GM21526 (cell line): ENCODE data around the gene CD3D.
A peak's percentile ranks its signal among the peaks of the same experiment; 100 is the strongest.

Experiments used
- ATAC-seq: cut with Tn5 transposase; IDR thresholded peaks from one replicate; pipeline ENCODE4 v1.9.1; 2021; ENCODE audit warnings: moderate library complexity; ENCODE audit not compliant: unreplicated experiment, low FRiP score

The CD3D gene

DNA sequence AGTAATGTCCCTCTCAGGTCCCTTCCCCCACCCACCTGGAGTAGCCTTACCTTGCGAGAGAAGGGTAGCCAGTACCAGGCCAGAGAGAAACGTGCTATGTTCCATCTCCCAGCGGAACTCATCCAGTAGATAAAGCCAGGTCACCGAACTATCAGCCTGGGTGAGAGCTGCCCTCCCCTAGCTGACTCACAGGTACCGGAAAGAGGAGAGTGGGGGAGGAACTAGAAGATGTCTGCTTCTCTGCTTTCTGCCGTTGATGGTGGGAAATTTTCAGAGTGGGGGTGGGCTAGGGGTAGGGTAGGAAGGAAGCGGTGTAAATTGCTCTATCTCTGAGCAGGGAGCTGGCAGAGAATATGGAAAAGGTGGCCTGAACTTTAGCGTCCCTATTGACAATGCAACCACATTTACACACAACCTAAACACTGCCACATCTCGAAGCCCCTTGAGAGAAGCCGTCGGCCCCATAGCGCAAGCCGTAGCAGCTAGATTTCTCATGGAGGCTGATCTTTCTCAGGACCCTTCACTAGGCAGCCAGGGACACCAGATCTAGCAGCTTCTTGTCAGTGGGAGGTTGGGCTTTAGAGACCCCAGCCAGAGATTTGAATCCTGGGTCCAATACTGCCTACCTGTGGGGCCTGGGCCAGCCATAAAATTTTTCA is at the start of gene CD3D:
Gene CD3D, minus strand, starts transcription at position 203 of the 659 bp plus-strand sequence. Its CDS starts 98 bp downstream, at position 105.
- no peak for ATAC-seq

DNA sequence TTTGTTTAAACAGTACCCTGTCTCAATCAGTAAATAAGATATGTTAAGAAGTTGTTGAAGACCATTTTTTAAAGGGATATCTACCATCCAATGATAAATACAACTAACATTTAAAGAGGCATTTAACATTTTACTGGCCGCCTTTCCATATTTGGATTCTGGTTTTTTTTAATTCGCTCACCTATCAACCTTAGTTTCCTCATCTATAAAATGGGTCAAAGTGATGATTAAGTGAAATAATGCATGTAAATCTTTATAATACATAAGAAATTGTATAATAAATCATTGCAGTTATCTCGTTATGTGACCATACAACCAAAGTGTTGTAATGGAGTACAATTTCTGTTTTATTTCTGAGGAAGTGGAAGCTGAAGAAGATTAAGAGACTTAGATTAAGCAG is 41.2 kb upstream of the CD3D start:
- no peak for ATAC-seq

DNA sequence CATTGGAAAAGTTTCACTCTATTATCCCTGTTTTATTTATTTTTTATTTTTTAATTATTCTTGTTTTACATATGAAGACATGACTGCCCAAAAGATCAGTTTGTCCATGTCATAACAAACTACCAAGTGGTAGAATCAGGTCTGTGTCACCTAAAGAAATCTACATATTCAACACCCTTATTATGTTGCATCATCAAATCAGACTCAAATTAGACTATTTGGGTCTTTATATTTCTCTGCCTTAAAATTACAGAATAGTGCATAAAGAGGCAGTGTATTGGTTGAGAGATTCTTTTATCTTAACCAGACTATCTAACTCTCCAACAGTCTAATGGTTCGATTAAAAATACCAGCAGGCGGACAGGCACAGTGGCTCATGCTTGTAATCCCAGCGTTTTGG is 40.4 kb upstream of the CD3D start:
- ATAC-seq: no peak

DNA sequence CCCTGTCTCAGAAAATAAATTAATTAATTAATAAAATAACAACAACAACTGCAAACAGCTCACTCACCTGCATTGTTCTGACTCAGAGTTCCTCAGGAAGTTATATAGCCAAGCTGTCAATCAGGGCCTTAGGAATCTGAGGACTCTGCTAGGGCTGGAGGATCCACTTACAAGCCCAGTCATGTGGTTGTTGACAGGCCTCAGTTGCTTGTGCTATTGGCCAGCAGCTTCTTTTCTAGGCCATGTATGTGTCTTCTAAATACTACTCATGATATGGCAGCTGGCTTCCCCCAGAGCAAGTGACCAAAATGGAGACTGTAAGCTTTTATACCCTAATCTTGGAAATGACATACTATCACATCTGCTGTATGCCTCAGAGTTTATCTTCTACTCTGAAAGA is 38.1 kb upstream of the CD3D start:
- no peak for ATAC-seq

DNA sequence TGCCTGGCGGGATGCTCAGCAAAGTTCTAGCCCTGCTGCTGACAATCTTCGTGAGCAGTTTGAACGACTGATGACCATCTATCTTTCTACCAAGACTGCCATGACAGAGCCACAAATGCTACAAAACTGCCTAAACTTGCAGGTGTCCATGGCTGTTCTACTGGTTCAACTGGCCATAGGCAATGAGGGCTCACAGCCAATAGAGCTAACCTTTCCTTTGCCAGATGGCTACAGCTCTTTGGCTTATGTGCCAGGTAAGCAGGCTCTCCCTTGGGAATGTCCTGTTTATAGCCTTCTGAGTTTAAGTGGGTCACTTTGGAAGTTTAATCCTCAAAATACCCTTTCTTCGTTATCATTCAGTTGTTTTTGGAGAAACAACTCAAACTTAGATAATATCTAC is 37.0 kb upstream of the CD3D start:
- ATAC-seq: no peak

DNA sequence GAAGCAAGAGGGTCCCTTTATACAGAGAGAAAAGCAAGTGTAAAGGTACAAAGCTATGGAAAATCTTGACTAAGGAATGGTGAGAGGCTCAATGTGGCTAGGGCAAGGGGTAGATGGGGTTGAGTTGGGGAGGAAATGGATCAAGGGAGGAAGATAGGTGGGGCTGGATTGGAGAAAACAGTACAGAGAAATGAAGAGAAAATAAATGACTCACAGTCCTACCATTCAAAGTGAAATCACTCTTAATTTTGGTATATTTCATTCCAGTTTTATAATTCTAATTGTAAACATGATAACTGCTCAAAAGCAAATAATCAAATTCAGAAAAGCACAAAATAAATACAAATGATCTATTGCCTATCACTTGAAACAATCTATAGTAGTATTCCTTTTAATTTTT is 33.5 kb upstream of the CD3D start:
- no peak for ATAC-seq

DNA sequence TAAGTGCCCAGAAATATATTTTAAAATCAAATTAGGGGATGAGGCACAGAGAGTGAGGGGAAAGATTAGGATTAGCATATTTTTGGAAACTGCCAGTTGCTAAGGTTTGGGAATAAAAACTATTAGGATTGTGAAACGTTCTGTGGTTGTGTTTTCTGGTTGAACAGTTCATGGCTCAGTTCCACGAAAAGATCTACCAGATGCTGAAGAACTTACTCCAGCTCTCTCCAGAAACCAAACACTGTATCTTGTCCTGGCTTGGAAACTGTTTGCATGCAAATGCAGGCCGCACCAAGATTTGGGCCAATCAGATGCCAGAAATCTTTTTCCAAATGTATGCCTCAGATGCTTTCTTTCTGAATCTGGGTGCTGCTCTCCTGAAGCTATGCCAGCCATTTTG is 32.2 kb upstream of the CD3D start:
- no peak for ATAC-seq

DNA sequence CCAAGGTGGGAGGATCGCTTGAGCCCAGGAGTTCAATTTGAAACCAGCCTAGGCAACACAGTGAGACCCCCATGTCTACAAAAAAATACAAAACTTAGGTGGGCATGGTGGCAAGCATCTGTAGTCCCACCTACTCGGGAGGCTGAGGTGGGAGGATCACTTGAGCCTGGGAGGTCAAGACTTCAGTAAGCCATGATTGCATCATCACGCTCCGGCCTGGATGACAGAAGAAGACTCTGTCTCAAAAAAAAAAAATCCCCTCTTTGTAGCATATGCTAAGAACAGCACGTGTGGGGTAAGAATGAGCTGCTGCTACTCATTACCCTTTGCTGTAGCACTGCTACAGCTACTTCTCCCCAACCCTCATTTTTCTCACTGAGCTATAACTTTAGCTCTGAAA is 31.4 kb upstream of the CD3D start:
- ATAC-seq: no peak

DNA sequence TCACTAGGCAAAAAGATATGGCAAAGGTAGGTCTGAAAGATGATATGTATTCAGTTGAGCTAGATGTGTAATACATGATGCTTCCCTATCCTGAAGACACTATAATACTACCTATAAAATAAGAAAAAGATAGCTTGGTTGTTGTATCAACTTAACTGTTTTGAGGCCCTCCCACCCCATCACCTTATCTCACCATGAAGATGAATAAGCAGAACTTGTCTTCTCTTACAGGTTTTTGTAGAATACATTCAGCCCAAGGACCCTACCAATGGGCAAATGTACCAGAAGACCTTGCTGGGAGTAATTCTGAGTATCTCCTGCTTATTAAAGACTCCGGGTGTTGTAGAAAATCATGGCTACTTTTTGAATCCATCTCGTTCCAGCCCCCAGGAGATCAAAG is 30.8 kb upstream of the CD3D start:
- no peak for ATAC-seq

DNA sequence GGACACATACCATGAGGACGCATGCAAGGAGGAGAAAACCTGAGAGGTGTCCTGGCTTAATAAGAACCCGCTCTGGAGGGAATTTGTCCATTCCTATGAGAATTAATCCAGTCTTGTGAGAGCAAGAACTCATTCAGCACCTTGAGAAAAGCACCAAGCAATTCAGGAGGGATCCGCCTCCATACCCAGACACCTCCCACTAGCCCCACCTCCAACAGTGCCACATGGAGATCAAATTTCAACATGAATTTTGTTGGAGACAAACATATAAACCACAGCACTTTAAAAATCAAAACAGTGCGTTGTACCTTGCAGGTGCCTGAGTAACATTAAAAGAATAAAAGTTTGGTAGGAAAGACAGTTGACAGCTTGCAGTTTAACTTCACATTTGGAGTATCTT is 28.3 kb upstream of the CD3D start:
- ATAC-seq: no peak

DNA sequence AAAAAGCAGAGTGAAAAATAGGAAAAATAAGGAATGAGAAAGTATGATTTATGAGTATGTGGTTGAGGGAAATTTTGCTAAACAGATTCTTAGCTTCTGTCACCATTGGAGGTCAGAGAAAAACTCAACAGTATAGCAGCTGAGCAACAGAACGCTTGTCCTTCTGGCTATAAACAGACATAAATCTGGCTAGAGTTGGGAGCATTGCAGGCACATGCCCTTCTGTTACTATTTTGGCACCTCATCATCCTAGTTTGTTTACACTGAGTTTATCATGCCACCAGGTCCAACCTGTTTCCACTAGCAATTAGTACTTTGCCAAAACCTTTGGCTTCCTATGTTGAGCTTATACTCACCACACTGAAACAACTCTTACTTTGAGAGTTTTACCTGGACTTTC is 23.8 kb upstream of the CD3D start:
- no peak for ATAC-seq

DNA sequence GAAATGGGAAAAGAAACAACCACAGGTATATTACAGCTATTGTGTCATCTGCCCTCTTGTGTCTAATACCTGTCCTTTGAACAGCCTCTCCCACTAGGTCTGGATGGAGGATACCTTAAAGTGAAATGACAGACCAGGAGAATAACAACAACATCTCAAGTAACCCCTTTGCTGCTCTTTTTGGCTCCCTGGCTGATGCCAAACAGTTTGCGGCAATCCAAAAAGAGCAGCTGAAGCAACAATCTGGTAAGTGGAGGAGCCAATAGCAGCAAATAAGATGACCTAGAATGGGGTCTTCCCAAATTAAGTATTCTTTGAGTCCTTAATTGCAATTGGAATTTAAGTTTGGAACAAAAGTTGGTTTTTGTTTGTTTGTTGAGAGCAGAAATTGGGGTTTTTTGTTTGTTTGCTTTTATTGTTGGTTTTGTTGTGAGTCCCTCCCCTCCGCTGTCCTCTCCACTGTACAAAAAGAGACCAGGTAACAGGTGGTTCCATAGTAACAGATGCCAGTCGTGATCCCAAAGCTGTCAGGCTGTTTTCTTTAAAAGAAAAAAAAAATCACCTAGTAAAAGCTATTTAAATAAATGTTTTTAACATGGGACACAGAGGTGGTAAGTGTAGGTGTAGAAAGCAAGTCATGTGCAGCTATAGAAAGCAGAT is 22.6 kb upstream of the CD3D start:
- no peak for ATAC-seq

DNA sequence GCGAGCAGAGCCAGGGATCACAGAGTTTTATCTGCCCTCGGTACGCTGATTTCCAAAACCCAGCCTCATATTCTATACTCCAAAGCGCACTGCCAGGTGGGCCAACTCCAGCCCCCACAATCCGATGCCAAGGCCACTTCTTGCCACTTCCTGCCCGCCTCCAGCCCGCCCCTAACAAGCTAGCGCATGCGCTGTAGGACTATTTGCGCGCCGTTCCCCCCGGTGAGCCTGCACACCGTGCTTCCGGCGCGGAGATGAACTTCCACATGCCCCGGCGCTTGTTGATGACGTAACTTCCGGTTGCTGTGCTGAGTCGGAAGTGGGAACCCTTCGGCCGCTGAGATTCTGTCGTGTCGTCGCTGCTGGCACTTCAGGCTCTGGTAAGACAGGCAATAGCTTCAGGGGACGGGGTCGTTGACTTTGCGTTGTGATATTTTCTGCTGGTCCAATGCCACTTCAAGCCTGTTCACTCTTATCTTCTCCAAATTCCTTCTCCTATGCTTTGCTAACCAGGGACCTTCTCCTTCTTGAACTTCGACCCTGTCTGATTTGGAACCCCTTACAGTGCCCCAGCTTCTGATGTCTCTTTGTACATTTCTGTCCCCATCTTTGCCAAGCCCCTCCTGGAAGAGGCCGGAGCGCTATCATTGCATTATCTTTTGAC is 16.9 kb upstream of the CD3D start, which contains the start of gene UBE4A:
Gene UBE4A, plus strand, starts transcription at position 306 of the 664 bp plus-strand sequence. CDS start 5,481 bp downstream, outside the sequence.
- ATAC-seq: peak; percentile 80

DNA sequence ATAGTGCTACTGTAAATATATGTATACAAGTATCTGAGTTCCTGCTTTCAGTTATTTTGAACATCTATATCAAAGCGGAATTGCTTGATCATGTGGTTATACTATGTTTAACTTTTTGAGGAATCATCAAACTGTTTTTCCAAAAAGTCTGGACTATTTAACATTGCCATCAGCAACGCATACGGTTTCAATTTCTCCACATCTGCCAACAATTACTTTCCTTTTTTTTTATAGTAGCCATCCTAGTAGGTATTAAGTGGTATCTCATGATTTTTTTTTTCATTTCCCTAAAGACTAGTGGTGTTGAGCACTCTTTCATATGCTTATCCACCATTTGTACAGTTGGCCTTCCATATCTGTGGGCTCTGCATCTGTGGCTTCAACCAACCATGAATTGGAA is 15.6 kb upstream of the CD3D start:
- ATAC-seq: no peak

DNA sequence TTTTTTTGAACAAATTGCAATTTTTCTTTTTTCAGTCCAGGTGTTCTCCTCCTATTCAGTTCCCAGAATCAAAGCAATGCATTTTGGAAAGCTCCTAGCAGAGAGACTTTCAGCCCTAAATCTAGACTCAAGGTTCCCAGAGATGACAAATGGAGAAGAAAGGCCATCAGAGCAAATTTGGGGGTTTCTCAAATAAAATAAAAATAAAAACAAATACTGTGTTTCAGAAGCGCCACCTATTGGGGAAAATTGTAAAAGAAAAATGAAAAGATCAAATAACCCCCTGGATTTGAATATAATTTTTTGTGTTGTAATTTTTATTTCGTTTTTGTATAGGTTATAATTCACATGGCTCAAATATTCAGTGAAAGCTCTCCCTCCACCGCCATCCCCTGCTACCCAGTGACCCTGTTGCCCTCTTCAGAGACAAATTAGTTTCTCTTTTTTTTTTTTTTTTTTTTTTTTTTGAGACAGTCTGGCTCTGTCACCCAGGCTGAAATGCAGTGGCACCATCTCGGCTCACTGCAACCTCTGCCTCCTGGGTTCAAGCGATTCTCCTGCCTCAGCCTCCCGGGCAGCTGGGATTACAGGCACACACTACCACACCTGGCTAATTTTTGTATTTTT is 10.7 kb upstream of the CD3D start:
- no peak for ATAC-seq

DNA sequence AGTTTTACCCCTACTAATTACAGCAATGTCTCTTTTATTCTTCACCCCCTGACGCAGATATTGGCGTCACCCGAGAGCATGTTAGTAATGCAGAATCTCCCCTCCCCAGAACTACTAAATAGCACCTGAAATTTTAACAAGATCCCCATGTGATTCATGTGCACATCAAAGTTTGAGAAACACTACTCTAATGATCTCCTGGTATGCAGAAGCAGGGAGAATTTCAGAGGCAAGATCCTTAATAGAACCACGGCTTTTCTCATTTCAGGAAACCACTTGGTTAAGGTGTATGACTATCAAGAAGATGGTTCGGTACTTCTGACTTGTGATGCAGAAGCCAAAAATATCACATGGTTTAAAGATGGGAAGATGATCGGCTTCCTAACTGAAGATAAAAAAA is 7.0 kb upstream of the CD3D start:
- ATAC-seq: no peak

DNA sequence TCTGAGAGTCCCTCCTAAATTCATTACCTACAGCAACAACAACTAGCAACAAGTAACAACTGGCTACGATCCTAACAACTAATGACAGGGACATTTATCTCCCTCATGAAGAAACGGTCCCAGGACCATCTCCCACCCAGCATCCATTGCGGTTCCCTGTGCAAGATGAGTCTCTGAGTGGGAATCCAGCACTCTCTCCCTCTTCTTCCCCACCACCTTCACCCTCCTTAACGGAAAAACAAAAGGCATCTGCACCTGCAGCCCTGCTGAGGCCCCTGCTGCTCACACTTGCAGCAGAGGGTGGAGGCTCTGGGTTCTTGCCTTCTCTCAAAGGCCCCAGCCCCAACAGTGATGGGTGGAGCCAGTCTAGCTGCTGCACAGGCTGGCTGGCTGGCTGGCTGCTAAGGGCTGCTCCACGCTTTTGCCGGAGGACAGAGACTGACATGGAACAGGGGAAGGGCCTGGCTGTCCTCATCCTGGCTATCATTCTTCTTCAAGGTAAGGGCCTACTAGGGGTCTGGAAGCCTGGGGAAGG is 1.5 kb upstream of the CD3D start, which contains the start of gene CD3G:
Gene CD3G, plus strand, starts transcription at position 364 of the 535 bp plus-strand sequence. Its CDS starts 80 bp downstream, at position 444.
- no peak for ATAC-seq

DNA sequence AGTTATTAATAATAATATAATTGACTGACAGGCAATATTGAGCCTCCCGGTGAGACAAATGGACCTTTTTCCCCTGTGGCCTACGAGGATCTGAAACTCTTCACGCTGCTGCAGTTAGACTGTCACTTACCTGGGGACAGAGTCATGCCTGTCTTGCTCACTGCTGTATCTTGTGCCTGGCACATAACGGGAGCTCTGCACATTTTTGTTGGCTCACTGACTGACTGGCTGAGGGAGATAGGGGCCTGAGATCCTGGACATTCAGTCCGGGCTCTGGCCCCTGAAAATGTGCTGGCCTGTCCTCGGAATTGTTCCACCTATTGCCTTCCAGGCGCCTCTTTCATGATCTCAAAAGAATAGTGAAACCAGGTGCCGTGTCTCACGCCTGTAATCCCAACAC is 743 bp upstream of the CD3D start:
- ATAC-seq: no peak

DNA sequence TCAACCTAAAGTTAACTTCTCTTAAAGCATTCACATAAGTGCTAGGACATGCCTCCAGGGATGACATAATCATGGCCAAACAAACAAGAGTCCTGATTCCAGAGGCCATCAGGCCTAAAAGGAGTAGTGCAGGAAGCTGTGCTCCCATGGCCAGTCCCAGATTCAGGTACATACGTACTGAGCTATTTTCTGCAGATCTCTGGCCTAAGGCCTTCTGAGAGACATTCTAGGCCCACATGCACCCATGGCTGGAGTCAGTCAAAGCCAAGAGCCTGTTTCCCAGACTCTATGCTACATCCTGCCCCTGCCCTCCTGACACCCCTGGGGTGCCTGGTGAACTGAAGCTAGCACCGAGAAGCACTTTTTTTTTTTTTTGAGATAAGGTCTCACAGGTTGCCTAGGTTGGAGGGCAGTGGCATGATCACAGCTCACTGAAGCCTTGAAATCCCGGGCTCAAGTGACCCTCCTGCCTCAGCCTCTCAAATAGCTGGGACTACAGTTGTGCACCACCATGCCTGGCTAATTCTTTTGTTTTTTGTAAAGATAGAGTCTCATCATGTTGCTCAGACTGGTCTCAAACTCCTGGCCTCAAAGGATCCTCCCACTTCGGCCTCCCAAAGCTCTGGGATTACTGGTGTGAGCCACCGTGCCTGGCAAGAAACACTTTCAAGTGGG is 553 bp downstream of the CD3D start:
- ATAC-seq: no peak

DNA sequence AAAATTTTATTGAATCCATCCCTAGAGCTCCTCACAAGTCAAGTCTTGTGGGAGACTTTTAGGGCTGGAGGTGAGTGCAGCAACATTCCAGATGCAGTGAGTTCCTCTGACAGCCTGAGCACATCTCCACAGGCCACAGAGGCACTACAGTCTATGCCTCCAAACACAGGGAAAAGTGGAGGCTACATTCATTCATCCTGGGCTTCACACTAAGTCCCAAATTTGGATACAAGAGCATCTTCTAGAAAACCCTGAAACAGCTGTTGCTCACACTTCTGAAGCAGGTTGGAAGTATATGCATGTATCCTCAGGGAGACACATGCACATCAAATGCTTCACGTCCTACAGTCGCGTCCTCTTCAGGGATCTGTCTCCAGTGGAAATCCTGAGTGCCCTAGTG is 1.2 kb downstream of the CD3D start:
- no peak for ATAC-seq
